Astrocyte of the spinal cord (primary cell): ENCODE results near the gene ZP4.
A peak's percentile ranks its signal among the peaks of the same experiment; 100 is the strongest.

Source experiments
- DNase-seq: peaks from one replicate; pipeline ENCODE4 v3.0.0; 2011; ENCODE audit warnings: low read depth, low spot score
- H3K4me3 ChIP-seq: 2 replicates; pipeline ENCODE4 v1.5.1; 2011; ENCODE audit warnings: low read depth, mild to moderate bottlenecking, low read length, moderate library complexity
- in situ Hi-C: cut with HindIII; loops from 2 replicates; pipeline ENCODE4 v1.10.0; 2017; ENCODE audit warnings: low sequenced_read_pairs
- TF ChIP-seq, protein P1 (sequence below): IDR thresholded peaks from 2 replicates; pipeline ENCODE4 v1.5.1; 2012; ENCODE audit warnings: low read depth, mild to moderate bottlenecking, low read length, inconsistent platforms

Gene ZP4

GRCh38 chr1:237890822-237891221 lies at the start of gene ZP4:
Gene ZP4, minus strand, starts transcription at chr1:237890922. Its CDS starts 287 bp downstream, at chr1:237890635.
- in situ Hi-C loops = no loop called here
- TF ChIP-seq, protein P1, sequence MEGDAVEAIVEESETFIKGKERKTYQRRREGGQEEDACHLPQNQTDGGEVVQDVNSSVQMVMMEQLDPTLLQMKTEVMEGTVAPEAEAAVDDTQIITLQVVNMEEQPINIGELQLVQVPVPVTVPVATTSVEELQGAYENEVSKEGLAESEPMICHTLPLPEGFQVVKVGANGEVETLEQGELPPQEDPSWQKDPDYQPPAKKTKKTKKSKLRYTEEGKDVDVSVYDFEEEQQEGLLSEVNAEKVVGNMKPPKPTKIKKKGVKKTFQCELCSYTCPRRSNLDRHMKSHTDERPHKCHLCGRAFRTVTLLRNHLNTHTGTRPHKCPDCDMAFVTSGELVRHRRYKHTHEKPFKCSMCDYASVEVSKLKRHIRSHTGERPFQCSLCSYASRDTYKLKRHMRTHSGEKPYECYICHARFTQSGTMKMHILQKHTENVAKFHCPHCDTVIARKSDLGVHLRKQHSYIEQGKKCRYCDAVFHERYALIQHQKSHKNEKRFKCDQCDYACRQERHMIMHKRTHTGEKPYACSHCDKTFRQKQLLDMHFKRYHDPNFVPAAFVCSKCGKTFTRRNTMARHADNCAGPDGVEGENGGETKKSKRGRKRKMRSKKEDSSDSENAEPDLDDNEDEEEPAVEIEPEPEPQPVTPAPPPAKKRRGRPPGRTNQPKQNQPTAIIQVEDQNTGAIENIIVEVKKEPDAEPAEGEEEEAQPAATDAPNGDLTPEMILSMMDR = no peak
- no peak for DNase-seq
- no peak within 1 kb of the TSS for H3K4me3 ChIP-seq

DNA sequence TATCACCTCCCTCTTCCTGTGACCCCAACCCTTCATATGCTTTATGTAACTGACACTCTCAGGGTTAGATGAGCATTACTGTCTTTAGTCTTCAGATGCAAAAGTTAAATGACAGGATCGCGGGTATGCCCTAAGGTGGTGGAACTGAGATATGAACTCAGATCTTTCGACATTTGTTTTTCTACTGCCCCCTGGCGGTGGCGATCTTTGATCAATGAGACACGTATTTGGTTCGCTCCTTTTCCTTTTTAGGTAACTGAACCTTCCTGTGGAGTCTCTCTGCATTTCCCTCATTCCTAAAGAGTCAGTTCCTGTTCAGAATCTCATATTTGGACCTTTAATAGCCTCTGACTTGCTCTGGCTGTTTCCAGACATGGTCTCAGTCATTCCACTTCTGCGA lies 47.8 kb upstream of the ZP4 start:
- no peak for DNase-seq
- in situ Hi-C loops = no loop called here
- no peak overlapping the region for H3K4me3 ChIP-seq
- TF ChIP-seq, protein P1 = no peak

- in situ Hi-C loops = no loop called here
Measured at GRCh38 chr1:237938068-237938467, 47.3 kb upstream of the ZP4 start.

GRCh38 chr1:237932816-237933215 lies 42.1 kb upstream of the ZP4 start:
- TF ChIP-seq, protein P1 = no peak
- DNase-seq = peak; percentile 24
- H3K4me3 ChIP-seq = no peak overlapping the region
- in situ Hi-C loops = no loop called here

More at GRCh38 chr1:237938068-237938467, 47.3 kb upstream of the ZP4 start:
- no peak overlapping the region for H3K4me3 ChIP-seq
- no peak for DNase-seq
- TF ChIP-seq, protein P1 = no peak

DNA sequence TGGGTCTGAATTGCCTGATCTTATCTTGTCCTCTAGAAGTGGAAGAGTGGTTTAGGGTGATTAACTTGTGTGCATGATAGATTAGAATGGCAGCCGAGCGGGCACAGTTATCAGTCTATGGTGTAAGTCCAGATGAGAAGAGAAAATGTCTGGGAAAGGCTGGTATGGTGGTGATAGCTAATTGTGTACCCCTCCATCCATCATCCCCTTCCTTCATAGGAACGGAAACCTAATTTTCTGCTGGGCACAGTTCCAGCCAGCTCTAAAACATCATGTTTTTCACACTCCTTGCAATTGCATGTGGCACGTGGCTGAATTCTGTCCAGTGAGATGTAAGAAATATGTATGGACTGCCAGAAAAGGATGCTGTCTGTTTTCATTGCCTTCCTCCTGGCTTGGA lies 40.9 kb upstream of the ZP4 start:
- DNase-seq = no peak
- H3K4me3 ChIP-seq = no peak overlapping the region
- TF ChIP-seq, protein P1 = no peak
- in situ Hi-C loops = no loop called here

DNA sequence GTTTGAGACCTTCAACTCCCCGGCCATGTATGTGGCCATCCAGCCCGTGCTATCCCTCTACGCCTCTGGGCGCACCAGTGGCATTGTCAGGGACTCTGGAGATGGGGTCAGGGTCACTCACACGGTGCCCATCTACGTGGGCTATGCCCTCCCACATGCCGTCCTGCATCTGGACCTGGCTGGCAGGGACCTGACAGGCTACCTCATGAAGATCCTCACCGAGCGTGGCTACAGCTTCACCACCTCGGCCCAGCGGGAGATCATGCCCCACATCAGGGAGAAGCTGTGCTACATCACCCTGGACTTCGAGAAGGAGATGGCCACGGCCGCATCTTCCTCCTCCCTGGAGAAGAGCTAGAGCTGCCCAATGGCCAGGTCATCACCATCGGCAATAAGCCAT lies 36.5 kb upstream of the ZP4 start:
- TF ChIP-seq, protein P1 = no peak
- DNase-seq = no peak
- in situ Hi-C loops = no loop called here
- no peak overlapping the region for H3K4me3 ChIP-seq

GRCh38 chr1:237921306-237921705 lies 30.6 kb upstream of the ZP4 start:
- no peak for DNase-seq
- H3K4me3 ChIP-seq = no peak overlapping the region
- in situ Hi-C loops = no loop called here
- TF ChIP-seq, protein P1 = no peak
